Kidney glomerular epithelial cell (primary cell): ENCODE data around the gene CTNNBL1.
"Not testable (repeated sequence)": the region's sequence is repeated elsewhere in the genome, so short reads cannot be mapped to it uniquely, and the experiment has no call there.

Source experiments
- DNase-seq: peaks from one replicate; lab custom pipeline; 2025; lab: John Stamatoyannopoulos, UW

Gene CTNNBL1

DNA sequence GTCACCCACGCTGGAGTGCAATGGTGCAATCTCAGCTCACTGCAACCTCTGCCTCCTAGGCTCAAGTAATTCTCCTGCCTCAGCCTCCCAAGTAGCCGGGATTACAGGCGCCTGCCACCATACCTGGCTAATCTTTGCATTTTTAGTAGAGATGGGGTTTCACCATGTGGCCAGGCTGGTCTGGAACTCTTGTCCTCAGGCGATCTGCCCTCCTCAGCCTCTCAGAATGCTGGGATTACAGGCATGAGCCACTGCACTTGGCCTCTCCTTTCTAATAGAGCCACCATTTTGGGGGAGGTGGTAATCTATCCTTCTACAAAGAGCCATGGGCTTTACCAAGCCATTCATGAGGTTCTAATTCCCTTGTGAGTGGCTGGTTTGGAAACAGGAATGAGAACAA lies 14.1 kb upstream of the CTNNBL1 start:
- DNase-seq: not testable (repeated sequence)

DNA sequence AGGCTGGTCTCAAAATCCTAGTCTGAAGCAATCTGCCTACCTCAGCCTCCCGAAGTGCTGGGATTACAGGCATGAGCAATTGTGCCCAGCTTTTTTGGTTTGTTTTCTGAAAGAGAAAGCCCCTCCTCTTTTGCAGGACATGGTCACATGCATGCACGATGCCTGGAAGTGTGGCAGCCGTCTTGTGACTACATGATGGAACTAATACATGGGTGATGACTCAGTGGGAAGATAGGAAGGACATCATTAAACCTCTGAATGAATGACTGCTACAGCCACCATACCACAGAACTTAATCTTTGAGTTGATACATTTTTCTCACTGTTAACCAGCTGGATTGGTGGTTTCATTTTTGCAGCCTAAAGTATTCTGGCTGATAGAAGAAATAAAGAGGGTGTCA lies 13.4 kb upstream of the CTNNBL1 start:
- no peak for DNase-seq

DNA sequence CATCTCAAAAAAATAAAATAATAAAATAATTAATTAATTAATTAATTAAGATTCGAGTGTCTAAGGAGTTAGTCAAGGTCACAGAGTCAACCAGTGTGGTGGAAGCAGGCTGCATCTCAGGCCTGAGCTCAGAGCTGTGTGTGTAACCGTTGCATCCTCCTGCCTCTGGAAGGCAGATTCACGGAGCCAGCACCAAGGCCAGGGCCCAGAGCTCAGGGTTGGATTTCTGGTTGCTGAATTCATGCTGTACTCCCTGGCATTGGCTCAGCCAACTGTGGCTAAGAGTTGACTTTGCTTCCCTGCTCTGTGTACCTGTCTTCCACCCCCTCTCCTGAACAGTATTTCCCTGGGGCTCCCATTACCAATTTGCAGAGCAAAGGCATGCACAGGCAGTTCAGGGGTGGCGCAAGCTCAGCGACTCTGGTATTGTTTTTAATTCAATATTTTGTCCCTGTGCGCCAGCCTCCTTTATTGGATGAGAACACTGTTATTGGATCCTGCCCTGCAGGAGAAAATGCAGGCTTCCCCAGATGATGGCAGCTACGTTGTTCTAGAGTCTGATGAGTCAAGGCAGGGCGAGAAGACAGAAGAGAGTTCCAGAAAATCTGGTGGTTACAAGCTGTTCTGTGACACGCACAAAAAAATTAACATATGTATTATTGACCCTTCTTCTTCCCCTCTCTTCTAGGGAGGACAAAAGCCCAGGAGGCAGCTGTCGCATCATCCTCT lies 12.3 kb upstream of the CTNNBL1 start:
- no peak for DNase-seq

- not testable (repeated sequence) for DNase-seq
Observed at GRCh38 chr20:37683146-37683545, 10.7 kb upstream of the CTNNBL1 start.

DNA sequence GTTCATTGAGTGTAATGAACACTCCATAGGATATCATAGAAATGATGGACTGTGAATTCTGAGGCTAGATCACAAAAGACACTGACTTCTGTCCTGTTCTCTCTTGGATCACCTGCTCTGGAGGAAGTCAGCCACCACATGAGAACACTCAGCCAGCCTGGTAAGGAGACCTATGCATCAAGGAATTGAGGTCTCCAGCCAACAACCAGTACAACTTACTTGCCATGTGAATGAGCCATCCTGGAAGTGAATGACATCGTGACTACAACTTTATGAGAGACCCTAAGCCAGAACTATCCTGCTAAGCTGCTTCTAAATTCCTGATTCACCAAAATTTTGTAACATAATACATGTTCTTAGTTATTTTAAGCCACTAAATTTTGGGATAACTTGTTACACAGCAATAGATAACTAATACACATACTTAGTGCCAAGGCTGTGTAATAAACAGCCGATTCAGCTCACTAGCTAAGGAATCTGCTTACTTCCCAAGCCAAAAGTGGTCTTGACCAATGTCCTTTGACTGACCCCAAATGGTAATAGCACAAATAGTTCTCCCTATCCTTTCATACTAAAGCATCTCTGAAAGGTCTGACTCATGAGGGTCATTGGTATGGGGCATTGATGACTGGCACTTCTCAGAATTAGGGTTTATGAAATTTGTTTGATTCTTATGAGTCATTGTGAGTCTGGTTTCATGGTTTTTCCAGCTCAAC lies 6.9 kb upstream of the CTNNBL1 start:
- no peak for DNase-seq

DNA sequence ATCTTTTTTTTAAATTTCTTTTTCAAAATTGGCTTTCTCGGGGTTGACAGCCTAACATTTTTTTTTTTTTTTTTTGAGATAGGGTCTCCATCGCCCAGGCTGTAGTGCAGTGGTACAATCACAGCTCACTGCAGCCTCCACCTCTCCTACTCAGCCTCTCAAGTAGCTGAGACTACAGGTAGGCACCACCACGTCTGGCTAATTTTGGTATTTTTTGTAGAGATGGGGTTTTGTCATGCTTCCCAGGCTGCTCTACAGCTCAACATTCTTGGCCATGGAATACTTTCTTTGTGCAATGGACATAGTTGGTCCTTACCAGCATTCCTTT lies 6.4 kb upstream of the CTNNBL1 start:
- DNase-seq: no peak

GRCh38 chr20:37688093-37688492 lies 5.7 kb upstream of the CTNNBL1 start:
- DNase-seq: no peak

GRCh38 chr20:37690626-37691369 lies 3.0 kb upstream of the CTNNBL1 start:
- no peak for DNase-seq

GRCh38 chr20:37692459-37693166 lies 1.2 kb upstream of the CTNNBL1 start:
- no peak for DNase-seq

- no peak for DNase-seq
Observed at GRCh38 chr20:37693242-37693634, 592 bp upstream of the CTNNBL1 start.

DNA sequence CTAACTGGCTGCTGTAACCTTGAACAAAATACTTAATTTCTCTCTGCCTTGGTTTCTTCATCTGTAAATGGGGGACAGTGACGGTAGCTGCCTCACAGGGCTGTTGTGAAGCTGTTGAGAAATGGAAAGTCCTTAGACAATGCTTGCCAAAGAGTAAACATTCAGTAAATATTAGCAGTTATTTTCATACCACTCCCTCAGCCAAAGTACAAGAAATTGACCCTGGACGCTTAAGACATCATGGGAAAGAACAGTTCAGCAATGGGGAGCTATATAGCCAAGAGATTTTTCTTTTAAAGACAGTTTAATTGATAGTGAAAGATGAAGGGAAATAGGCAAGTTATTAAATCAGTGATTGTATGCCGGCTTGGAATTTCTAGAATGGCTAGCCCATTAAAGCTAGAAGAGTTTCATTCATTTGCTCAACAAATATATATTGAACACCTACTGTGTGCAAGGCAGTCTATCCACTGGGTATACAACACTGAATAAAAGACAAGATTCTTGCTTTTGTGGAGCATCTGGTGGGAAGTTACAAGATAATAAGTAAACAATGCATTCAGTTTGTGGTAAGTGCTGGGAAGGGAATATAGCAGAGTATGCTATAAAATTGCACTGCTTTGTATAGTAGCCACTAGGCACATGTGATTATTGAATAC lies 2.0 kb downstream of the CTNNBL1 start:
- no peak for DNase-seq

DNA sequence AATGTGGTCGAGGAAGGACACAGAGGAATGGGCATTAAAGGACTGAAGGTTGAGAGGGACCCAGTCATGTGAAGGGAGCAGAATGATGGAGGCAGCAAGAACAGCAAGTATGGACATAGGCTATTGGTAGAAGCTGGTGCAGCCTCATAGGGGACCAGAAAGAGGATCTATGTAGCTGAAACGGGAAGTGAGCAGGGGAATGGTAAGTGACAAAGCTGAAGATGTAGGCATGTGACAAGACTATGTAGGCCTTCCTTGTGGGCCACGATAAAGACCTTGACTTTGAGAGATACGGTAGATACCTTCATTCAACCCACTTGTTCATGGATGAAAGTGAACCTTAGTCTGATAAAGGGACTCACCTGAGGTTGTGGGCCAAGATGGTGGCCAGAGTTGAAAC lies 3.5 kb downstream of the CTNNBL1 start:
- DNase-seq: no peak

GRCh38 chr20:37699202-37699601 lies 5.4 kb downstream of the CTNNBL1 start:
- DNase-seq: no peak

DNA sequence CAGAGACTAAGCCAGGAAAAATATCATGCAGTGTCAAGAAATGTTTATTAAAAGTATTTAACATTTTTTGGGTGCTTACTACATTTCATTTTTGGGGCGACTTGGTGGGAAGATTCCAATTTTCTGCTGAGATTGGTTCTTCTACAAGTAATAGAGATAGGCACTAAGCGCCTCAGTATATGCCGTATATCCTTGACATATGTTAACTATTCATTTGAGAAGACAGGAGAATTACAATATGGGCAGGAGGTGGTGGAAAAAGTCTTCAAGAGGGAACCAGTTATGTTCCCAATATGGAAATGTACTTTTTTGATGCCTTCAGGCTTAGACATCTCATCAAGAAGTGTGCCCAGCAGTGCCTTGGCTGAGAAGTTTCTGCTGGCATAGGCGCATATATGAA lies 6.5 kb downstream of the CTNNBL1 start:
- no peak for DNase-seq

- DNase-seq: not testable (repeated sequence)
Observed at GRCh38 chr20:37701676-37702075, 7.8 kb downstream of the CTNNBL1 start.

- no peak for DNase-seq
Observed at GRCh38 chr20:37702403-37703034, 8.7 kb downstream of the CTNNBL1 start.

- no peak for DNase-seq
Observed at GRCh38 chr20:37703035-37703845, 9.4 kb downstream of the CTNNBL1 start.

- no peak for DNase-seq
Observed at GRCh38 chr20:37704955-37705354, 11.1 kb downstream of the CTNNBL1 start.

GRCh38 chr20:37706298-37706697 lies 12.5 kb downstream of the CTNNBL1 start:
- DNase-seq: no peak

DNA sequence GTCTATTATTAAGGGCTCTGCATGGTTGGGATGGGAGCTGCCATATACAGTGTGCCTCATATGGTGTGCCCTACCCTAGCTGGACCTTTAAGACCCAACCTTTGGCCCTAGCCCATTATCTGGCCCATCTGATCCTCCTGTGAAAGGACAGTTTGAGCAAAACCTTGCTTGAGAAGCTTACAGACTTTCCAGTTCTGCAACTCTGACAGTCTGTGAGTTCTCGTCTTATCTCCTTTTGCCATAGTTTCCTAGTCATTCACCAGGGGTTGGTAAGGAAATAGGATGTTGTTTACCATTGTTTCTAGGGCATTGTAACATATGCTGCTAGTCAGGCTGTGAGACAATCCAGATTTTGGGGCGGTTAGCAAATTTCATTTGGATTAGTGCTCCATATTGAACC lies 17.2 kb downstream of the CTNNBL1 start:
- DNase-seq: no peak
